GM21528 (cell line): ENCODE data around the gene GIT2.
"Not testable (repeated sequence)": the region's sequence is repeated elsewhere in the genome, so short reads cannot be mapped to it uniquely, and the experiment has no call there.

Experiments used
- ATAC-seq: cut with Tn5 transposase; IDR thresholded peaks from one replicate; pipeline ENCODE4 v1.9.1; 2021; ENCODE audit warnings: mild to moderate bottlenecking, moderate library complexity; ENCODE audit not compliant: unreplicated experiment, low FRiP score

GIT2 gene

GRCh38 chr12:109995686-109996482 is at the start of gene GIT2:
Gene GIT2 (minus strand): TSS chr12:109996368. CDS start chr12:109996224, 144 bp downstream.
- peak; percentile 62 for ATAC-seq

GRCh38 chr12:110042264-110042663 is 46.1 kb upstream of the GIT2 start:
- no peak for ATAC-seq

- ATAC-seq, result no peak
These were observed 43.1 kb upstream of the GIT2 start for GRCh38 chr12:110039085-110039807.

GRCh38 chr12:110038741-110039084 is 42.5 kb upstream of the GIT2 start:
- ATAC-seq, result no peak

- ATAC-seq, result no peak
These were observed 41.1 kb upstream of the GIT2 start for GRCh38 chr12:110037315-110037714.

- no peak for ATAC-seq
These were observed 39.5 kb upstream of the GIT2 start for GRCh38 chr12:110035534-110036104.

DNA sequence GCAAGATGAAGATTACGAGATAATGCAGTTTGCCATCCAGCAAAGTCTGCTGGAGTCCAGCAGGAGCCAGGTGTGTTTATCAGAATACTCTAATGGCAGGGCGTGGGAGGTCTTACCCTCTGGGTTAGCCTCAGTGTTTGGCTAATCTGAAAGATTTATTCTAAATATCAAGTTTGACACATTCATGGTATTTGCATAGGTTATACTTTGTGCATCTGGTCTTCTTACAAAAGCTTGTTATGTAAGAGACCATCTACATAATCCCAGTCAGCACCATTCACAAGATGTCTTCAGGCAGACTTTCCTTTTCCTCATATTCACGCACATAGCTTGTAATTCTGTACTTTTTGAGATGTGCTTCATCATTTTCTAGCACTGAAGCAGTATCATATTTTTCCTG is 37.7 kb upstream of the GIT2 start:
- no peak for ATAC-seq

GRCh38 chr12:110029290-110029815 is 33.2 kb upstream of the GIT2 start:
- no peak for ATAC-seq

DNA sequence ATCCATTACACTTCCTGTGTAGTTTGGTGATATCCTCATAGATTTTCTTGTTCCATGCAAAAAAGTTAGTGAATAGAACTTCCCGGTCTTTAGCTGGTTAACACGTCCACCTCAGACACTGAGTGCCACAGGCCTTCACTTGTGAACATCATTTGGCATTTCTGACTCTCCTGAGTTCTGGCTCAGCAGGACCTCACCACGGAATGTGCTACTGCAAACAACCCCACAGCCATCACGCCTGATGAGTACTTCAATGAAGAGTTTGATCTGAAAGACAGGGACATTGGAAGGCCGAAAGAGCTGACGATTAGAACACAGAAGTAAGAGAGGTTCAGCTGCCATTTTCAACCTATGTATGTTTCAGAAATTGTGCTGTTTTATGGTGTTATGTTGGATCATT is 32.2 kb upstream of the GIT2 start:
- no peak for ATAC-seq

DNA sequence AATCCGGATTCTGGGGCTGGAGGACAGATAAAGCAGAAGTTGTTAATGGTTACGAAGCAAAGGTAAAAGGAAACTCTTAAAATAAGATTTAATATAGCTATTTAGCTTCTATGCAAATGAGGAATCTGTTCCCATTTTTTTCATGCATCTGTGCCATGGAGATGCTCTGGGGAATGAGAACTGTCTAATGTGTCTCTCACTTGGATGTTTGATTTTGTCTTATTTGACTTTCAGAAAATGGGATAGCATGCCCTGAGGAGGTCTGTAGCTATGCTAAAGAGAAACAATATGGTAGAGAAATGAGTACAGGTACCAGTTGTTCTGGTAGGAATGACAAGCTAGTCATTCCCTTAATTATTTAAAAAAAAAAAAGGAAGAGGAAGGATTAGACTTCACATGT is 27.9 kb upstream of the GIT2 start:
- ATAC-seq, result no peak

DNA sequence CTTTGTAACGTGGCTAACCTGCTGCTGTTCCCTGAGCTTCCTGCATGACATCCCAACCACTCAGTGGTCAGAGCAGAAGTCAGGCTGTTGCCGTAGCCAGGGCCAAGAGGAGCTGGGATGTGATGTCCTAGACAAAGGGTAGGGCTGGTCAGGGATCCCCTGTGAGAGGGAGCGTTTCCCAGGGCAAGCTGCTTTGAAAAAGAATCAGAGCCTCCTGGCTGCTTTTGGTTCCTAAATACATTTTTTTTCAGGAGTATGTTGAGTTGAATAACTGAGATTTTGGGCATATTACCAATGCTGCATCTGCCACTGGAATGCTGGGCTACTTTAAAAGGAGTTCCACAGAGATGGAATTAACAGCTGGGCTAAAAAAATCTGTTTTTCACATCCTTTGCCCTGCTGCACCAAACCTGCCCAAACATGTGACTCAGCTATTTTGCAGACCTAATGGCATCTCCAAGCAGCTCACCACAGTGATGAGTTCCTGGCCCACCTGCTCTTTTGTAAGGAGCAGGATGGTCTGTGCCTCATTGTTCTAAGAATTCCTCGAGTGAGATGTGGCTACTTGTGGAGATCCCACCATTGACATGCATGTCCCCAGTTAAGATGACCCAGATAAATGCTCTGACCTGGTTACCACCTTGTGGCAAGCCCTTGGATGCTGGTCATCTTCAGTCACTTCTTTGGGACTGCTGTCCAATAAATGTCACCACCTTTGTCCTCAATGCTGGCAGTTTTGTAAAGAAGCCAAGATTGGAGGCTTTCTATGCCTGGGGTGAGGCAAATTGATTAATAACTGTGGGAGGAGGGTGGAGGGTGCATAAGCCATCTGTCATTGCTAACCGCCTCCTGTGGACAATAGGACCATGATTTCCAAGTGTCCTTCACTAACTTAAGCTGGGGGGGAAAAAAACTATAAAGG is 27.2 kb upstream of the GIT2 start:
- ATAC-seq, result no peak

- no peak for ATAC-seq
These were observed 24.8 kb upstream of the GIT2 start for GRCh38 chr12:110020956-110021355.

DNA sequence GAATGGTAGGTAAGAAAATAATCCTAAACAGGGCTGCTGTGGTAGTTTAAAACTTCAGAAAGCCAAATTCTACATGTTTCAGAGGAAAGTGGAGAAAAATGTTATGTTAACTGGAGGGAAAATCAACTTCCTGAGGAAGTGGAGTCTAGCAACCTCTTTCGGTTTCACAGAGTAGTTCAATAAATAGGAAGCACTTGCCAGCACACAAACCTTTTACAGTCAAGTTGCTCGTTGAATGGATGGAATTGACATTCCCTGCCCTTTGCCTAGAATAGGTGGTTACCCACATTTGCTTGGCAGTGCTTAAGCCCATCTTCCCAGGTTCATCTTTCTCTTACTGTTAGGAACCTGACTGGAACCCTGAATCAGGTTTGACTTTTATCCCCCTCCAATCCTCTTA is 19.0 kb upstream of the GIT2 start:
- no peak for ATAC-seq

DNA sequence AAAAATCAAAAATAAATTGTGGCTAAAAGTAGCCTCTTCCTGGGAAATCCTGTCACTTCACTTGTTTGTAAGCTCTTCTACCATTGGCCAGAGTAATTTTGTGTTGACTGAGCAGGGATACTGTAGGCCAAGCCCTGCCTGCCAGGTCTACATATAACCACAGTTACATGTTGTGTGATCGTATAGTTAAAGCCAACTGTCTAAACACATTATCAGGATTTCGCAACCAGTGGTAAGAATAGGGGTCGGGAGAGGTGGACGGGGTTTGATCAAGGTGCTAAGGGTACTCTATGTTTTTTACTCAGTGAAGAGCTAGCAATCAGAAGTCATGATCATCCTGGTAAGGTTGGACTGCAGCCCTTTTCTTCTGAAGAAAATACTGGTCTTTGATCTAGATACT is 16.5 kb upstream of the GIT2 start:
- ATAC-seq, result no peak

DNA sequence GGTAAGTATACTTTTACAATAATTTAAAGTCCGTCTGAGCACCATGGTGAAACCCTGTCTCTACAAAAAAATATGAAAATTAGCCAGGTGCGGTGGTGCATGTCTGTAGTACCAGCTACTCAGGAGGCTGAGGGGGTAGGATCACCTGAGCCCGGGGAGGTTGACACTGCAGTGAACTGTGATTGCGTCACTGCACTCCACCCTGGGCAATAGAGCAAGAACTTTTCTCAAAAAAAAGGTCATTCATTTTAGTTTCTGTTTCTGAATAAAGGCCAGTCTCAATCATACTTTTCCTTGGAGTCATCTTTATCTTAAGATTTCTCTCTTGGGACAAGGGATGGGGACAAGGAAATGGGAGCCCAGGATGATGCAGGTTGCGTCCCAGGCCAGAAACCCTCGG is 16.0 kb upstream of the GIT2 start:
- ATAC-seq, result peak; percentile 48

DNA sequence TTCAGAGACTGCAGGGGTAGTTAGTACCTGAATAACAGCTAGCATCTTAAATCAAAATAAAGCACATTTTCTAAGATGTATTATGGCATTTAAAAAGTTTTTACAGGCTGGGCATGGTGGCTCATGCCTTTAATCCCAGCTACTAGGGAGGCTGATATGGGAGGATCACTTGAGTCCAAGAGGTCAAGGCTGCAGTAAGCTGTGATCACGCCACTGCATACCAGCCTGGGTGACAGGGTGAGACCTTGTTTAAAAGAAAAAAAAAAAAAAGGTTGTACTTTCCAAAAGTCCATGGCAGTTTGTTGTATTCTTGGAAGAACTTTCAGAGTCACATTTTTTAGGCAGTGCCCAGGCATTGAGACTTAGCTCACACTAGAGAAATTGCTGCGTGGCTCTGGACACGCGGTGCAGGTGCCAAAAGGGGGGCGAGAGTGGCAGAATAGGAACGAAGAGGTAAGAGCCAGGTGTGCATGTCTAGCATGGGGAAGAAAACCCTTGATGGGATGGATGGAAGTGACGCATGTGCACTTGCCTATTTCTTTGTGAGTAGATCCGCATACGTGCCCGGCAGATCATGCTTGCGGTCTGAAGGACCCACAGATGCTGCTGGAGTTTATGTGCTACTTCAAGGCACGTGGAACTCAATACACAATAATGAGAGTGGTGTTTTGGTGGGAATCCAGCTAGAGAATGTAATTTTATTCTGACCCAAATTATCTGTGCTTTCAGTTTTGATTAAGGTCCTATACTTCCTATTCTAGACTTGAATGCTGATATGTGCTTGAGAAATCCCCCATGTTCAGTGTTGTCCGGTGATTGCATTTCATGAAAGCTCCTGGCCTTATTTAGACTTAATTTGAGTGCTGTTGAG is 14.9 kb upstream of the GIT2 start:
- peak; percentile 48 for ATAC-seq

DNA sequence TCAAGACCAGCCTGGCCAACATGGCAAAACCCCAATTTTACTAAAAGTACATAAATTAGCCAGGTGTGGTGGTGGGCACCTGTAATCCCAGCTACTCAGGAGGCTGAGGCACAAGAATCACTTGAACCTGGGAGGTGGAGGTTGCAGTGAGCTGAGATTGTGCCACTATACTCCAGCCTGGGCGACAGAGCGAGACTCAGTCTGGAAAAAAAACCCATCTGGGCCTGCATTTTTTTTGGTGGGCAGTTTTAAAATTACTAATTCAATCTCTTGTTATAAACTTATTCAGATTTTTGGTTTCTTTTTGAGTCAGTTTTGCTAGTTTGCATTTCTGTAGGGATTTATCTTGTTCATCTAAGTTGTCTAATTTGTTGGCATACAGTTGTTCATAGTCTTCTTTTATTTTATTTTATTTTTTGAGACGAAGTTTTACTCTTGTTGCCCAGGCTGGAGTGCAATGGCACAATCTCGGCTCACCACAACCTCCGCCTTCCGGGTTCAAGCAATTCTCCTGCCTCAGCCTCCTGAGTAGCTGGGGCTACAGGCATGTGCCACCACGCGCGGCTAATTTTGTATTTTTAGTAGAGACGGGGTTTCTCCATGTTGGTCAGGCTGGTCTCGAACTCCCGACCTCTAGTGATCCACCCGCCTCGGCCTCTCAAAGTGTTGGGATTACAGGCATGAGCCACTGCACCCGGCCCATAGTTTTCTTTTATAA is 12.7 kb upstream of the GIT2 start:
- not testable (repeated sequence) for ATAC-seq

DNA sequence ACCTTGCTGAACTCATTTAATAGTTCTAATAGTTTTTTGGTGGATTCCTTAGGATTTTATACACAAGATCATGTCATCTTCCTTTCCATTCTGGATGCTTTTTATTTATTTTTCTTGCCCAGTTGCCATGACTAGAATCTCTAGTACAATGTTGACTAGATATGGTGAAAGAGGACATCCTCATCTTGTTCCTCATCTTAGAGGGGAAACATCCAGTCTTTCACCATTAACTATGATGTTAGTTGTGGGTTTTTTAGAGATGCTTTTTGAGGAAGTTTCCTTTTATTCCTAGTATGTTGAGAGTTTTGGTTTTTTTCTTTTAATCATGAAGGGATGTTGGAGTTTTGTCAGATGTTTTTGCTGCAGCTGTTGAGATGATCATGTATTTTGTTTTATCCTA is 11.7 kb upstream of the GIT2 start:
- ATAC-seq, result no peak

GRCh38 chr12:110006115-110006514 is 9.9 kb upstream of the GIT2 start:
- no peak for ATAC-seq
